OCI-LY7 (cell line): Measurements from ENCODE around the gene CNDP1. TPM values are rescaled to one million over a fixed set of nuclear protein-coding genes. Genes with fewer than 3 reads are reported as not detected.

Source experiments
- BruUV-seq: library from RNA; stranded (reverse); fragments of 400-500 nt; replicated peaks from 2 replicates; lab custom pipeline; 2021; lab: Mats Ljungman, UMichigan
- CTCF ChIA-PET: fragments of 300-600 bp; sonication (Branson Sonifier 250); formaldehyde crosslinking; loops from one replicate; lab custom pipeline; 2022; ENCODE audit warnings: antibody characterized with exemption; ENCODE audit not compliant: unreplicated experiment; lab: Charles Lee
- POLR2A ChIA-PET: fragments of 300-600 bp; sonication (Branson Sonifier 250); formaldehyde crosslinking; loops from one replicate; lab custom pipeline; 2022; ENCODE audit warnings: antibody characterized with exemption; lab: Charles Lee
- DNase-seq: peaks from one replicate; pipeline ENCODE4 v3.0.0-alpha.2; 2015; ENCODE audit warnings: low spot score
- H2AFZ ChIP-seq: fragments of 200-600 bp; sonication (generic), shearing (Covaris generic); 2 replicates; pipeline ENCODE4 v1.6.1; 2014; ENCODE audit warnings: mild to moderate bottlenecking, antibody characterized with exemption, low read length, moderate library complexity
- H3K27ac ChIP-seq: fragments of 200-600 bp; sonication (generic); 2 replicates; pipeline ENCODE4 v1.5.1; 2014; ENCODE audit warnings: mixed run types, low read depth, mild to moderate bottlenecking, moderate library complexity, low read length, inconsistent platforms; ENCODE audit not compliant: poor library complexity, severe bottlenecking
- H3K36me3 ChIP-seq: fragments of 200-600 bp; sonication (generic); 2 replicates; pipeline ENCODE4 v1.6.1; 2014; ENCODE audit warnings: mild to moderate bottlenecking, antibody characterized with exemption, low read length, moderate library complexity, mixed read lengths; ENCODE audit not compliant: insufficient read depth
- H3K4me1 ChIP-seq: fragments of 200-600 bp; sonication (generic); 2 replicates; pipeline ENCODE4 v1.5.1; 2014; ENCODE audit warnings: mild to moderate bottlenecking, low read length; ENCODE audit not compliant: insufficient read depth, poor library complexity, severe bottlenecking
- H3K4me2 ChIP-seq: fragments of 200-600 bp; sonication (generic); 2 replicates; pipeline ENCODE4 v1.6.1; 2014; ENCODE audit warnings: mild to moderate bottlenecking, low read length
- H3K4me3 ChIP-seq: fragments of 200-600 bp; sonication (generic); 2 replicates; pipeline ENCODE4 v1.5.1; 2014; ENCODE audit warnings: mild to moderate bottlenecking, low read depth, low read length; ENCODE audit not compliant: poor library complexity, severe bottlenecking
- H3K79me2 ChIP-seq: fragments of 200-600 bp; sonication (generic); 2 replicates; pipeline ENCODE4 v1.6.1; 2016; ENCODE audit warnings: low read depth, mild to moderate bottlenecking, low read length, moderate library complexity, mixed read lengths; ENCODE audit not compliant: insufficient read depth
- H3K9me2 ChIP-seq: fragments of 200-600 bp; sonication (generic); 2 replicates; pipeline ENCODE4 v1.6.1; 2016; ENCODE audit warnings: mild to moderate bottlenecking, low read length, mixed read lengths; ENCODE audit not compliant: insufficient read depth
- H3K9me3 ChIP-seq: fragments of 200-600 bp; sonication (generic); 2 replicates; pipeline ENCODE4 v1.6.1; 2014; ENCODE audit warnings: mild to moderate bottlenecking, mixed run types, low read length, mixed read lengths
- H4K20me1 ChIP-seq: fragments of 200-600 bp; sonication (generic); 2 replicates; pipeline ENCODE4 v1.6.1; 2014; ENCODE audit warnings: mild to moderate bottlenecking, antibody characterized with exemption, low read length, moderate library complexity, mixed read lengths; ENCODE audit not compliant: insufficient read depth
- CTCF ChIP-seq: fragments of 200-600 bp; sonication (generic); conservative IDR thresholded peaks from 2 replicates; pipeline ENCODE4 v1.5.1; 2014; ENCODE audit warnings: mild to moderate bottlenecking, antibody characterized with exemption, low read length, moderate library complexity, mixed read lengths
- EZH2phosphoT487 ChIP-seq: fragments of 200-600 bp; sonication (generic); IDR thresholded peaks from 2 replicates; pipeline ENCODE4 v1.6.1; 2018; ENCODE audit warnings: low read depth, borderline replicate concordance, mild to moderate bottlenecking, mixed run types, antibody characterized with exemption, low read length, moderate library complexity, mixed read lengths
- intact Hi-C: fragments of 100-400 bp; cut with micrococcal nuclease; formaldehyde crosslinking; loops from one replicate; pipeline ENCODE4 v1.10.0; 2022; ENCODE audit not compliant: unreplicated experiment
- total RNA-seq, 2 experiments: library from RNA; depleted of rRNA in 1 of 2; stranded (reverse); fragments of >200 nt in 1 of 2; shearing (Covaris generic) in 1 of 2; gene quantifications; 2 replicates each; pipeline ENCODE4 v1.2.3, GENCODE V29; 2014 to 2022

The CNDP1 gene
- total RNA-seq, 2 experiments from 2014 or later = not detected

DNA sequence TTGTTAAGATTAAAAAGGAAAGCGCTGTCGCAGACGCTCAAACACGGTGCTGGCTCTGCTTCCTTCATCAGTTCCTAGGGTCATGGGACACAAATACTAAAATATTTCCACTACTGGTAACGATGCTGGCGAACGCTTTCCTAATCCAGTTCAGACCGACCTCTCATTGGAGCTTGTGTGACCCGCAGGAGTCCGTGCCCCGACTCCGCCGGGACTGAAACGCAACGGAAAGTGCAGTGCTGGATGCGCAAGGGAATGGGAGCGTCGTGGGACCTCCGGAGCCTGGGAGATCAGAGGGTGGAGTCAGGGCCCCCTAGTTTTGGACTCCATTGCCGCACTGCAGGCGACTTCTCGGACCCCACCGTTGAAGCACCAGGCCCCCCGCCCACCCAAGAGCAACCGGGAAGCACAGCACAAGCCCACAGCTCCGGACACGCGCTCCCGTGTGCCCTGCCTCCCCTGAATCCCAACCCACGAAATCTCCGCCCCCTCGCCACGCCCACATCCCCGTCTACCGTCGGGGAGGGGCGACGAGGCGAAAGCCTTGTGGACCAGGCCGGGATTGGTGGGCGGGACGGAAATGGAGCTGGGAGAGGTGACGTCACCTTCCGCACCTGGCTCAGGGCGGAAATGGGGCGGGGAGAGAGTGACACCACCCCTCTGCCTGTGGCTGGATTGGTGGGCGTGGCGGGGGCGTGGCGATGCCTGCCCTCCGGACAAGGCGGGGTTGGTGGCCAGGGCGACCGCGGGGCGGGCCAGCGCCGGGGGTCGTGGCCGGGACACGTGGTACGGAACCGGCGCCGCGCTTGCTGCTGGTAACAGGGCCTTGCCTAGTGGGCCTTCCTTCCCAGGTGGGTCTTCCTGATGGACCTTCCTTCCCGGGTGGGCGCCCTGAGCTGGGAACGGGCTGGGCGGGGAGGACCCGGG, 38.5 kb upstream of the CNDP1 start, which contains the start of gene CNDP2:
Gene CNDP2 (plus strand): TSS at position 783 of the 927 bp plus-strand sequence. CDS start 3,611 bp downstream, outside the sequence.
- peak within 1 kb of the TSS; percentile 95 for H2AFZ ChIP-seq
- H3K4me3 ChIP-seq = peak within 1 kb of the TSS; percentile 89
- peak; percentile 94 for DNase-seq
- H3K27ac ChIP-seq = peak within 1 kb of the TSS; percentile 30
- H3K9me2 ChIP-seq = no peaks in the 10 kb centered on the region
- H3K9me3 ChIP-seq = no peaks in the 10 kb centered on the region
- peaks cover 32% of the 10 kb centered on the region for H3K79me2 ChIP-seq
- BruUV-seq = TSS peak; percentile 86
- H3K36me3 ChIP-seq = no peaks in the 10 kb centered on the region
- H4K20me1 ChIP-seq = no peaks in the 10 kb centered on the region
- intact Hi-C loops = loop anchor here (5.0 kb wide), 3 partner anchors 101 to 716 kb away; partner anchors contain the start of genes TSHZ1 and ZNF407
- ChIA-PET CTCF (no interaction called here), POLR2A (interaction anchor here (0.6 to 1.5 kb wide), 3 partner anchors 26 to 566 kb away, joined by 3 to 4 read pairs (median 3); no protein-coding TSS in a partner anchor)
- peaks cover 23% of the 10 kb centered on the region for H3K4me1 ChIP-seq
- no peak for TF ChIP-seq CTCF
- TF ChIP-seq EZH2phosphoT487 = no peak
- peak within 1 kb of the TSS; percentile 85 for H3K4me2 ChIP-seq

- H4K20me1 ChIP-seq = no peaks in the 10 kb centered on the region
- H2AFZ ChIP-seq = 0 out of 2 replicates have a peak overlapping the region, but pooled peaks have one; percentile 46
- BruUV-seq = no TSS peak
- TF ChIP-seq EZH2phosphoT487 (no peak), CTCF (no peak)
- H3K36me3 ChIP-seq = peaks cover 8% of the 10 kb centered on the region; the same call in 1 of the 2 replicates
- no peaks in the 10 kb centered on the region for H3K9me3 ChIP-seq
- peaks cover 37% of the 10 kb centered on the region for H3K79me2 ChIP-seq
- peak overlapping the region; percentile 89 for H3K4me3 ChIP-seq
- no peaks in the 10 kb centered on the region for H3K9me2 ChIP-seq
- H3K4me2 ChIP-seq = peak overlapping the region; percentile 73
- ChIA-PET POLR2A (interaction anchor here (0.6 to 1.5 kb wide), 2 partner anchors 26 to 298 kb away, joined by 3 to 4 read pairs; no protein-coding TSS in a partner anchor), CTCF (no interaction called here)
- peaks cover 28% of the 10 kb centered on the region for H3K4me1 ChIP-seq
- H3K27ac ChIP-seq = peak overlapping the region; percentile 30
- intact Hi-C loops = loop anchor here (5.0 kb wide), 3 partner anchors 101 to 716 kb away; partner anchors contain the start of genes TSHZ1 and ZNF407
- peak; percentile 17 for DNase-seq
These were observed 37.6 kb upstream of the CNDP1 start for GRCh38 chr18:74496508-74497323.
